HG02884 (cell line): ENCODE results near the gene RBBP5.

Experiments
- ATAC-seq: cut with Tn5 transposase; IDR thresholded peaks from one replicate; pipeline ENCODE4 v1.9.1; 2021; ENCODE audit warnings: mild to moderate bottlenecking, moderate library complexity; ENCODE audit not compliant: unreplicated experiment

The RBBP5 gene

GRCh38 chr1:205133287-205133686 is 11.5 kb upstream of the RBBP5 start:
- ATAC-seq, result no peak

GRCh38 chr1:205129447-205130029 is 7.8 kb upstream of the RBBP5 start:
- no peak for ATAC-seq

GRCh38 chr1:205128050-205128449 is 6.3 kb upstream of the RBBP5 start:
- no peak for ATAC-seq

DNA sequence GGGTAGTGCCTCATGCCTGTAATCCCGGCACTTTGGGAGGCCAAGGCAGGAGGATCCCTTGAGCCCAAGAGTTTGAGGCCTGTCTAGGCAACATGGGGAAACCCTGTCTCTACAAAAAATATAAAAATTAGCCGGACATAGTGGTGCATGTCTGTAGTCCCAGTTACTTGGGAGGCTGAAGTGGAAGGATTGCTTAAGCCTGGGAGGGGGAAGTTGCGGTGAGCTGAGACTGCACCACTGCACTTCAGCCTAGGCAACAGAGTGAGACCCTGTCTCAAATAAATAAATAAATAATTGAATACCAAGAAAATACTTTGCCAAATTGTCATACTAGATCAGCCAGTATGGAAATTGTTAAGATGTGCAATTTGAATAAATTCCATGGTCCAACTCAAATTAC is 5.9 kb upstream of the RBBP5 start:
- ATAC-seq, result no peak

DNA sequence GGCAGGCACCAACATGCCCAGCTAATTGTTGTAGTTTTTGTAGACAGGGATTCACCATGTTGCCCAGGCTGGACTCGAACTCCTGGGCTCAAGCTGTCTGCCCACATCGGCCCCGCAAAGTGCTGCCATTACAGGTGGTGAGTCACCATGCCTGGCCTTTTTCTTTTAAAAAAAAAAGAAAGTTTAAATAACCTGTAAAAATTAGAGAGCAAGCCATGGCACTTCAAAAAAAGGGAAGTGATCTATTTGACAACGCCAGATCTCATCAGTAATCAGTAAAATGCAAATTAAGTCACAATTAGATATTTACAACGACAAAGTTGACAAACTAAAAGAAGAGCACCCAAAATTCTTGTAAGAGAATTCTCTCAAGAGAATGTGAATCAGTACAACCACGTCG is 2.9 kb upstream of the RBBP5 start:
- no peak for ATAC-seq

- ATAC-seq, result peak; percentile 3
These were observed 708 bp upstream of the RBBP5 start for GRCh38 chr1:205122489-205122882.

DNA sequence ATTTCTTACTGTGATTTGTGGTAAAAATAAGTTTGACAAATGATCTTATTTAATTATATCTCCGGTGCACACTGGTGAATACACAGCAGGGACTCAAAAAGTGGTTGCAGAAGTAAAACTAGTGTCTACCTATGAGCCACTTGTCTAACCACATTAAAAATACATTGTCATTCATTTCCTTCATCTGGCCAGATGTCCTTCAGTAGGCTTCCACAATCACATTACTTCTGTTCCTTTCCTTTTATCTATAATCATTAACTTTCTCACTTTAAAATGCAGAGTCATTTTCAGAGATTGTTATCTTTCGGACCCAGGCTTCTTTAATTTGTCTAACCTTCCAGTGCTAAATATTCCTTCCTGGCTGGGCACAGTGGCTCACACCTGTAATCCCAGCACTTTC is 3.0 kb downstream of the RBBP5 start:
- ATAC-seq, result no peak

- ATAC-seq, result no peak
These were observed 10.4 kb downstream of the RBBP5 start for GRCh38 chr1:205111354-205111753.

- no peak for ATAC-seq
These were observed 12.1 kb downstream of the RBBP5 start for GRCh38 chr1:205109711-205110110.

DNA sequence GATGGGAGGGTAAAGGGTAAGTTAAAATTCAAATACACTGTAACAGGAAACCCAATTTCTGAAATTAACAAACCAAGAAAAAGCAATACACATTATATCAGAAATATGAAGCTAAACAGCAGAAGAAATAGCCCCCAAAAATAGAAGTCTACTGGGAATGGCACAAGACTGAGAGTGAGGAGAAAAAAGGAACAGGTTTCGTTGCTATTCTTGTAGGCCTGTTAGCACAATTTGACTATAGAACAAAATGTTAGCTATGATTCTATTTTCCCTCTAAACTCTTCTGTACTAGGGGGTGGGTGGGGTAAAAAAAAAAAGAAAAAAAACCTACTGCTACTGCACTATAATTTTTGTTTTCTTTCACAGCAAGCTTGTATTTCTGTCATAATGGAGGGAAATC is 12.5 kb downstream of the RBBP5 start:
- ATAC-seq, result no peak

DNA sequence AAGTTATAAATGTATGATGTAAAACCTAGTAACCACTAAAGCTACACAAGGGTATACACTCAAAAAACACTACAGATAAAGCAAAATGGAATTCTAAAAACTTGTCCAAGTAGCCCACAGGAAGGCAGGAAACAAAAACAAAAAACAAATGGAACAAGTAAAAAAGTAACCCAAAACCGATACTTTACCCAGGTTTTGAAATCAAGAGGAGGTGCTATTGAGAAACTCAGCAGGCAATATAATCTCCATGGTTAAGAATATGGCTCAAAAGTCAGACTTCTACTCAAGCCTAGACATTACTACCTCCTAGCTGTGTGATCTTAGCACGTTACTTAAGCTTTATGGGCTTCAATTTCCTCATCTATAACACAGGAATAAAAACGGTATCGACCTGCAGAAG is 13.3 kb downstream of the RBBP5 start:
- ATAC-seq, result no peak

DNA sequence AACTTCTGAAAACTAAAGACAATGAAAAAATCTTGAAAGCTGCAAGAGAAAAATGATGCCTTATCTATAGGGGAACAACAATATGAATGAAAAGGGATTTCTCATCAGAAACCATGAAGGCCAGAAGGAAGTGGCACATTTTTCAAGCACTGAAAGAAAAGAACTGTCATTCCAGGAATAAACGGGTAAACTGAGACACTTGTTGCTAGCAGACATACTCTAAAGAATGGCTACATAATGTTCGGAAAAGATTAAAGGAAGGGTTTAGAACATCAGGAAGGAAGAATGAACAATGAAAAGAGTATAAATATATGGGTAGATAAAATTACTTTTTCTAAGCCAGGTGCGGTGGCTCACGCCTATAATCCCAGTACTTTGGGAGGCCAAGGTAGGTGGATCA is 14.5 kb downstream of the RBBP5 start:
- ATAC-seq, result no peak

- no peak for ATAC-seq
These were observed 19.4 kb downstream of the RBBP5 start for GRCh38 chr1:205102404-205102803.

- no peak for ATAC-seq
These were observed 23.5 kb downstream of the RBBP5 start for GRCh38 chr1:205098242-205098641.

DNA sequence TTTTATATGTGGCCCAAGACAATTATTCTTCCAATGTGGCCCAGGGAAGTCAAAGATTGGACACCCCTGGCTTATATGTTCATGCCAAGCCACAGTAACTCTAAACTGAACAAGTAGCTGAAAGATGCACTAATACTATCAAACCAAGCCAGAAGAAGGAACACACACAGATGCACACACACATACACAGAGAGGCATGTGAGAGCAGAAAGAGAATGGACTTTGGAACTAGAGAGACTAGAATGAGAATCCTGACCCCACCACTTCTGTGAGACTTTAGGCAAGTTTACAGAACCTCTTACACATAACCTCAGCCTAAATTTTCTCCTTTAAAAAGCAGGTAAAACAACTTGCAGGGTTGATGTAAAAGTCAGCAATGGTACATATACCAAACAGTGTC is 26.4 kb downstream of the RBBP5 start:
- ATAC-seq, result no peak

- no peak for ATAC-seq
These were observed 30.6 kb downstream of the RBBP5 start for GRCh38 chr1:205091043-205091740.

- ATAC-seq, result no peak
These were observed 33.4 kb downstream of the RBBP5 start for GRCh38 chr1:205088341-205088740.

DNA sequence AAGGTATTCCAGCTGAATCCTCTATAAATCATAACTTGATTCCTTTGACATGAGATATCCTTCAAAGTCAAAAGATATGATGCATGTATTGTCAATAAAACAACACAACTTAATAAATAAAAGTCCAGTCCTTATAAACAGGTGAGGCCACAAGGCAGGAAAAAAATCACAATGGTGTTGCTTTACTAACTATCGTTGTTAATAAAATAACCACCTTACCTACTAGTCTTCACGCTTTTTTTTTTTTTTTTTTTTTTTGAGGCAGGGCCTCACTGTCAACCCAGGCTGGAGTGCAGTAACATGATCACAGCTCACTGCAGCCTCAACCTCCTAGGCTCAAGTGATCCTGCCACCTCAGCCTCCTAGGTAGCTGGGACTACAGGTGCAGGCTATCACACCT is 37.4 kb downstream of the RBBP5 start, which contains the start of gene TMEM81:
Gene TMEM81, minus strand, starts transcription at position 101 of the 400 bp plus-strand sequence. CDS start 140 bp downstream, outside the sequence.
- ATAC-seq, result no peak

- ATAC-seq, result no peak
These were observed 39.3 kb downstream of the RBBP5 start for GRCh38 chr1:205082431-205082830.

DNA sequence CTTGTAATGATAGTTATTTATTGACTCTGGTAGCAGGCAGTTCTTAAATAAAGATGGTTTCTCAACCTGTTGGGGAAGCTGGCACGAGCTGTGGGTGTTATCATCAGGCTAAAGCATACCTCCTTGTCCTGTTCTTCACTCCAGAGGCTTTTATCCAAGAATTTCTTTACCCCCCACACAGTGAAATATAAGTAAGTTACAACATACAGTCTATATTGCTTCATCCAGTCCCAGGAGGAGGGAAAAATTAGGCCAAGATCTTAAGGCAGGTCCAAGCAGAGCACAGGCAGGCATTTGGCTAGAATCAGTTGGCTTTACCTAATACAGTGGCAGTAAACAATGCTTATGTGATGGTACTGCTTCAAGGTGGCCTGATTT is 43.9 kb downstream of the RBBP5 start:
- no peak for ATAC-seq

DNA sequence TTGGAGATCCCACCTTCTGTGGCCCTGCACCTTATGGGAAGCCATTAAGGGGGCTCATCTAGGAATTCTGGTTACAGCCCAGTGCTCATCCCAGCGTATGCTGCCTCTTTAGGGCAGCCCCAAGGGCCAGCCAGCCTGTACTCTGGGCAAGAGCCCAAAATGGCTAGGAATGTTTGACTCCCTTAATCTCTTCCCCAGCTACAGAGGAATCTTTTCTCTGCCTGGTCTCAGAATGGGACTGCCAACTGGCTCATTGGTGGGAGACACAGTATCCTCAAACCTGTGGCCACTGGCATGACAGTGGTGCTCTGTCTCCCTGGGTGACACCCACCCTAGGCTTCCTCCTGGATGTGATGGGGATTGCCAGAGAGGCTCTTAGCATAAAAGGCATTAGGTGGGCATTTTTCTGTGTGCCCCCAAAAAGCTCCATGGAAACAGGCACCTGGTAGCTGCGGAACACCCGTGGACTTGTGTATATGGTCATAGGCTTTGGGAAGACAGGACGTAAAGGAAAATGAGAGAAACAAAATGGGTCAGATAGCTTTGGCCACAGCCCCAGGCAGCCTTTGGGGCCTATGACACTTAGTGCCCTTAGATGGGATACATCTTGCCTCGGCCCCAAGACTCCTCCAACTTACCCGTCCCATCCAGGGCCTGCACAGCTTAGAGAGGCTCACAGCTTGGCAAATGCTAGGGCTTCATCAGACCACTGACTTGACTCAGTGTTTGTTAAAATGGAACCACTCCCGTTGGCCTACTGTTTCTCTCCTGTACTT is 44.4 kb downstream of the RBBP5 start:
- ATAC-seq, result no peak

DNA sequence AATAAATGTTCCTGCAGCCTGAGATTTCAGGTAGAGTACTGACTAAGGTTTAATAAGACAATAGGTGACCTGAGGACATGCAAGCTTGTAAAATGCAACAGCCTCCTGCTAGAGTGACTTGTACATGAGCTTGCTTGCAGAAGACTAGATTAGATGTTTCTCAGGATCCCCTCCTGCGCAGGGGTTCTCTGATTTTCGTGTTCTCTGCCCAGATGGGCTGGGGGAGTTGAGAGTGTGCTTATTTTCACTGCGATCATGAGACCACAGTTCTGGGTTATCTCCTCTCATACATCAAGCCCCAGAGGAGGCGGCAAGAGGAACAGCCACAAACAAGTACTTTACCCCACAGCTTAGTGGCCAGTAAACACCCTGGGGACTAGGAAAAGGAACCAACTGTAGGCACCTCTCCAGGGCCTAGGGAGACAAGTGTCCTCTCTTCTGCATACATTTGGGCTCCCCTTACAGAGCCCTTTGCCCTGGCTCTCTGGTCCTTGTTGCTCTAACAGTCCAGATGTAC is 45.5 kb downstream of the RBBP5 start:
- ATAC-seq, result no peak
